RWPE1 (cell line): ENCODE measurements around the gene S1PR1.

Source experiments
- CTCF ChIA-PET: fragments of 350-600 bp; sonication (Branson Sonifier 250); formaldehyde crosslinking; extraction: SDS; loops from one replicate; lab custom pipeline; 2021; lab: Yijun Ruan, JAX
- POLR2A ChIA-PET: fragments of 400-600 bp; formaldehyde crosslinking; extraction: SDS; loops from one replicate; lab custom pipeline; 2020; ENCODE audit warnings: antibody characterized with exemption; ENCODE audit not compliant: low non-redundant PET; lab: Yijun Ruan, JAX
- DNase-seq: peaks from one replicate; pipeline ENCODE4 v3.0.0; 2012; ENCODE audit warnings: low spot score
- H3K27ac ChIP-seq: fragments of 450-650 bp; 2 replicates; pipeline ENCODE4 v1.5.1; 2017
- TF ChIP-seq, protein P1 (sequence below): fragments of 450-650 bp; conservative IDR thresholded peaks from 2 replicates; pipeline ENCODE4 v1.5.1; 2017; ENCODE audit warnings: low read depth, mild to moderate bottlenecking

The S1PR1 gene

DNA sequence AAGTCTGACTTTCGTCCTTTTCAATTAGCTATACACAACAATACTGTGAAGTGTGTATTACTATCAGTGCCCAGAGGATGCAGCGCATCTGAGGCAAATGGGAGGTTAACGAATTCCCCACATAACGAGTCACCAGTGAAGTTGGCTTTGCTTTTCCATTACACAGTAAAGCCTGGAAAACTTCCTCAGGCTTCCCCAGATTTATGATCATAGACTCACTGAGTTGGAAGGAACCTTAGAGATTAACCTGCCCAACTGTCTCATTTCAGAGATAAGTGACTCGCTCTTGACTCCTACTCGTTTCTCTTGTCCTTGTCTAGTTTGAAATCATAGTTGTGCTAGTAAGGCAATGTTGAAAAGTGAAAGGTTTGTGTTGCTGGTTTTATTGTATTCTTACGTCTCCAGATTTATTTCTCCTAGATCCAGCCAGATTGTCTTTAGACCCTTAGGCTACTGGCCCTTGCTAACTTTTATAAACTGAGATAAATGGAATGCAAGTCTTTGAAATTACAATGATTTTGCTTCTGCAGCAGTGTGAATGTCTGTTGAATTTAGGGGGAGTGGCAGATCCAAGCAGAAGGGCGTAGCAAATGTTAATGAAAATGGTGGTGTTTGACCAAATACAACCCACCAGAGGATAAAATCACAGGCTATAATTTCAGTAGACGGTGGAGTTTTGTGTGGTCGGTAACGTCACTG is 17.3 kb downstream of the S1PR1 start:
- no peak for DNase-seq
- ChIA-PET CTCF (no interaction called here), POLR2A (no interaction called here)
- TF ChIP-seq, protein P1, sequence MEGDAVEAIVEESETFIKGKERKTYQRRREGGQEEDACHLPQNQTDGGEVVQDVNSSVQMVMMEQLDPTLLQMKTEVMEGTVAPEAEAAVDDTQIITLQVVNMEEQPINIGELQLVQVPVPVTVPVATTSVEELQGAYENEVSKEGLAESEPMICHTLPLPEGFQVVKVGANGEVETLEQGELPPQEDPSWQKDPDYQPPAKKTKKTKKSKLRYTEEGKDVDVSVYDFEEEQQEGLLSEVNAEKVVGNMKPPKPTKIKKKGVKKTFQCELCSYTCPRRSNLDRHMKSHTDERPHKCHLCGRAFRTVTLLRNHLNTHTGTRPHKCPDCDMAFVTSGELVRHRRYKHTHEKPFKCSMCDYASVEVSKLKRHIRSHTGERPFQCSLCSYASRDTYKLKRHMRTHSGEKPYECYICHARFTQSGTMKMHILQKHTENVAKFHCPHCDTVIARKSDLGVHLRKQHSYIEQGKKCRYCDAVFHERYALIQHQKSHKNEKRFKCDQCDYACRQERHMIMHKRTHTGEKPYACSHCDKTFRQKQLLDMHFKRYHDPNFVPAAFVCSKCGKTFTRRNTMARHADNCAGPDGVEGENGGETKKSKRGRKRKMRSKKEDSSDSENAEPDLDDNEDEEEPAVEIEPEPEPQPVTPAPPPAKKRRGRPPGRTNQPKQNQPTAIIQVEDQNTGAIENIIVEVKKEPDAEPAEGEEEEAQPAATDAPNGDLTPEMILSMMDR = no peak
- no peak overlapping the region for H3K27ac ChIP-seq

DNA sequence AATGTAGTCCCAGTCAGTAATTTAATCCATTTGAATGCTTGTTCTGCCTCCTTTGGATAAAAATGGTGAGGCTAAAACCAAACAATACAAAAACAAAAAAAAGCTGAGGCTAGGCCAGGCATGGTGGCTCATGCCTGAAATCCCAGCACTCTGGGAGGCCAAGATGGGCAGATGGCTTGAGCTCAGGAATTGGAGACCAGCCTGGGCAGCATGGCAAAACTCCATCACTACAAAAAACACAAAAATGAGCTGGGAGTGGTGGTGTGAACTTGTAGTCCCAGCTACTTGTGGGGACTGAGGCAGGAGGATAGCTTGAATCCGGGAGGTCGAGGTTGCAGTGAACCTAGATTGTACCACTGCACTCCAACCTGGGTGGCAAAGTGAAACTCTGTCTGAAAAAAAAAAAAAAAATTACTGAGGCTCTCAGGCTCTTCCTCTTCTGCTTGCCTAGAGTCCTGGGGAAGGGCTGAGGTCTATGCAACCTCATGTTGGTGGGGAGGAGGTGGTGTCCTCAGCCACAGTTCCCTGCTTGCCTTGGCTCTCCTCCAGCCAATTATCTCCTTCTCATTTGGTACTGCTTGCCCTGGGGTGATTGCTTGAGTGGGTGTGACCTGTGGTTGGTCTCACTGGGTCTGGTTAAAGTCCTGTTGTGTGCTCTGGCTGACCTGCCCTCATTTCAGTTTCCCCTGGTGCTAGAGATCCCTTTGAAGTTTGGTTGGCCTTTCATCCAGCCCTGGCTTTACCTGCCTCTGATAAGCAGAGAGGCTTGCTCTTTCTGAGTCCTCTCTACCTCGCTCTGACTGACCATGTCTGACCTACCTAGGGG is 20.9 kb downstream of the S1PR1 start:
- DNase-seq = no peak
- ChIA-PET CTCF (interaction anchor here (0.7 kb wide), 1 partner anchor 283 kb away, joined by 3 read pairs; no protein-coding TSS in a partner anchor), POLR2A (no interaction called here)
- TF ChIP-seq, protein P1 = no peak
- H3K27ac ChIP-seq = no peak overlapping the region

DNA sequence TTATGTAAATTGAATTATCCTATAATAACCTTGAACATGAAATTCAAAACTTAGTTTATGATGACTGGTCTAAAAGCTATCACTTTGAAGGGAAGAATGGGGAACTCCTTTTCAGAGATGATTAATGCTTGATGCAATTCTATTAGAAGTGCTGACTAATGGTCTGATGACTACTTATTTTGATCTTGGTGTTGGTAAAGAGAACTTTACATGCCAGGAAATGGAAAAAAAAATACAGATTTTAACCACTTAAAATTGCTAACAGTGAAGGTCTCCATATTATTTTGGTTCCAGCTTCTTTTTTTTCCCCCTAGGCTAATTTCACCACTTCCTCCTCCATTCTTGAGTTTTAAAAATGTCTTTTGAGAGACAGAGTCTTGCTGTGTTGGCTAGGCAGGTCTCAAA is 22.9 kb downstream of the S1PR1 start:
- ChIA-PET CTCF (interaction anchor here (0.7 kb wide), 1 partner anchor 27 kb away, joined by 4 read pairs; no protein-coding TSS in a partner anchor), POLR2A (no interaction called here)
- TF ChIP-seq, protein P1 = no peak
- no peak overlapping the region for H3K27ac ChIP-seq
- DNase-seq = peak; percentile 64

DNA sequence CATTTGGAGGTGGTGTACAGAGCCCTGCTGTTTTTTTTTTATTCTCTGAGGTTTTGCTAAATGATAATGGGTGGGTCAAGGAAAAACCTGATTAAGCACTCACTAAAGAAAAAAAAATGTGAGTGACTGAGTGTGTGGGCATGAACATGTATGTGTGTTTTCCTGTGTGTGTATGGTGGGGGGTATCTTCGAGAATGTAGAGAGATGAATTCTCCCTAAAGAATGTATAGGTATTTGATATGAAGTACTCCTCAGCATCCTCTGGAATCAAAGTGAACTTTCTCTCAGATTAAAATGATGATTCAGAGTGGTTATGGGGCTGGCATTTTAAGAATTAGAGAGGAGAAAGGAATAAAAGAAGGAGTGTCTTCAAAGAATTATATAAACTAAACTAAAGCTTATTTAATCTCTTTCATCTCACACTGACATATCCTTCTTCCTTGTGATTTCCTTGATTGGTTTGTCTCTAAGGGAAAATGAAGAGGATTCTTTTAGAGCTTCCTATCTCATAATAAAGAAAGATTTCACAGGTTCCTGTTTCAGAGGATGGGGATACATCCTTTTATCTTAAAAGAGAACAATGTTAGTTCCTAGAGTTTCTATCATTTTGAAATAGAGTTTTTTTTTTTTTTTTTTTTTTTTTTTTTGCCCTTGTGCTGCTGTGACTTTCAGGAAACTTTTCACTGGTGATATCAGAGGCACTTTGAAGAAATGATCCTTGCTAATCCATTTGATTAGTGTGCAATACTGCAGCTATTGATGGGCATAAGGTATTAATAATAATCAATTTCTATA is 23.9 kb downstream of the S1PR1 start:
- ChIA-PET CTCF (no interaction called here), POLR2A (no interaction called here)
- H3K27ac ChIP-seq = no peak overlapping the region
- TF ChIP-seq, protein P1 = no peak
- no peak for DNase-seq

DNA sequence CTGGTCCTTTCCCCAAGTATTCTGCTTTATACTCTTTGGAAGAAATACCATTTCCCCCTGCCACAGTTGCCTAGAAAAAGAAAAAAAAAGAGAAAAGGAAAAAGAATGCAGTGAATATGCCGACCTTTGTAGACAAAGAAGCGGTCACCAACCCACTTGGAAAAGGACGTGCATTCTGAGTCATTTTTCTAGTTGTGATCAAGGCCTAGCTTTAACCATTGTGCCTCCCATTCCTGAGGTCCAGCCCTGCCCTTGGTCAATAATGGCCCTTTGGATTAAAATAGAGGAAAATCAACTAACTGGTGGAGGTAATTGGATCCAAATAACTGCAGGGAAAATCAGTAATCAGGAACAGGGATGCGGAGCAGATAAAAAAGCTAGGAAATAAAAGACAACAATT is 24.8 kb downstream of the S1PR1 start:
- ChIA-PET POLR2A (no interaction called here), CTCF (no interaction called here)
- TF ChIP-seq, protein P1 = no peak
- no peak for DNase-seq
- no peak overlapping the region for H3K27ac ChIP-seq

DNA sequence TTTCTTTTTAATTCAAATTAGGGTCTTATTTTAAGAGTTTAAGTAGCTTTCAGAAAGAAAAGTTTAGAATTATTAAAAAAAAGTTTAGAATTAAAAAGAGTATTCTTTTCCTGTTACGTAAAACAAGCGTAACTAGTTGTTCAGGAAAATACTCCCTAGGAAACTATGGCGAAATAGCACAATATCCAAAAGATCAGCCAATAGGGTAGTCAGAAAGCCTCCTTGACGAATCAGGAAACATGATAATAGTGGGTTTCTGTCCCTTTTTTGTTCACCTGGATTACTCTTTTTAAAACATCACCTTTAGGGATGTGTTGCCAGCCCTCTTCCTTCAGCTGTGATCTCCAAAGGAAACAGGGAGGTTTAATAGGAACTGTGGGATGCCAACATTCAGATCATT is 25.2 kb downstream of the S1PR1 start:
- CTCF ChIA-PET = no interaction called here
- POLR2A ChIA-PET = no interaction called here
- no peak for DNase-seq
- H3K27ac ChIP-seq = no peak overlapping the region
- TF ChIP-seq, protein P1 = no peak
